Right lobe of liver (tissue), 4 donors: ENCODE data around the gene EDEM2.

Experiments used
- POLR2A ChIP-seq: fragments of 450-650 bp; IDR thresholded peaks from one replicate; pipeline ENCODE4 v1.6.1; 2017; ENCODE audit warnings: antibody characterized with exemption, mild to moderate bottlenecking
- TF ChIP-seq, protein P1 (sequence below), 4 donors: fragments of 200-600 bp in 3 of 4; fragments of 450-650 bp in 1 of 4; IDR thresholded peaks; one replicate each; pipeline versions ENCODE4 v1.5.1 to v1.8.0; 2016 to 2022; ENCODE audit warnings: antibody characterized with exemption in 4 of 4, mild to moderate bottlenecking in 2 of 4
- donor health status: DM: no; HTN: no; CAD: no.
- donor health status: DM: no; HTN: no; CAD: no.
- donor health status: DM: no; HTN: yes; CAD: no.

DNA sequence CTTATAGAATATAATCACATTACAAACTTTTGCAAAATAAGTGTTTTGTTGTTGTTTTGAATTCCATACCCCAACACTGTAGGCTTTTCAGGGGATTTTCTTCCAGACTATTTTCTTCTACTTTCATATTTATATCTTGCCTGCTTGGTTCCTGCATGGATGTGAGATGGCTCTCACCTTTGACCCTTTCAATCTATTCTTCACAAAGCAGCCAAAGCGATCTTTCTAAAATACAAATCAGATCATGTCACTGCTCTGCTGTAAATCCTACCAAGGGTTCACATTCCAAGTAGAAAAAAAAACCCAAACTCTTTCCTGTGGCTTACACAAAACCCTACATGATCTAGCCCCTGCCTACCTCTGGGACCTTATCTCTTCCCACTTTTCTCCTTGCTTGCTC is 29.5 kb downstream of the EDEM2 start:
- no peak for TF ChIP-seq POLR2A
- TF ChIP-seq, protein P1, sequence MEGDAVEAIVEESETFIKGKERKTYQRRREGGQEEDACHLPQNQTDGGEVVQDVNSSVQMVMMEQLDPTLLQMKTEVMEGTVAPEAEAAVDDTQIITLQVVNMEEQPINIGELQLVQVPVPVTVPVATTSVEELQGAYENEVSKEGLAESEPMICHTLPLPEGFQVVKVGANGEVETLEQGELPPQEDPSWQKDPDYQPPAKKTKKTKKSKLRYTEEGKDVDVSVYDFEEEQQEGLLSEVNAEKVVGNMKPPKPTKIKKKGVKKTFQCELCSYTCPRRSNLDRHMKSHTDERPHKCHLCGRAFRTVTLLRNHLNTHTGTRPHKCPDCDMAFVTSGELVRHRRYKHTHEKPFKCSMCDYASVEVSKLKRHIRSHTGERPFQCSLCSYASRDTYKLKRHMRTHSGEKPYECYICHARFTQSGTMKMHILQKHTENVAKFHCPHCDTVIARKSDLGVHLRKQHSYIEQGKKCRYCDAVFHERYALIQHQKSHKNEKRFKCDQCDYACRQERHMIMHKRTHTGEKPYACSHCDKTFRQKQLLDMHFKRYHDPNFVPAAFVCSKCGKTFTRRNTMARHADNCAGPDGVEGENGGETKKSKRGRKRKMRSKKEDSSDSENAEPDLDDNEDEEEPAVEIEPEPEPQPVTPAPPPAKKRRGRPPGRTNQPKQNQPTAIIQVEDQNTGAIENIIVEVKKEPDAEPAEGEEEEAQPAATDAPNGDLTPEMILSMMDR (IDR thresholded peaks at IDR 0.05): no peak
